H1 (cell line): ENCODE data around the gene KLRC3. TPM values are rescaled to one million over a fixed set of nuclear protein-coding genes. Genes with fewer than 3 reads are reported as not detected.
A peak's percentile ranks its signal among the peaks of the same experiment; 100 is the strongest.
"Not testable (repeated sequence)": the region's sequence is repeated elsewhere in the genome, so short reads cannot be mapped to it uniquely, and the experiment has no call there.

Source experiments
- CTCF ChIA-PET: fragments of 300-600 bp; sonication (Branson Sonifier 250); formaldehyde crosslinking; loops from one replicate; lab custom pipeline; 2021; ENCODE audit not compliant: partially characterized antibody; lab: Charles Lee
- POLR2A ChIA-PET: fragments of 300-600 bp; sonication (Branson Sonifier 250); formaldehyde crosslinking; loops from one replicate; lab custom pipeline; 2021; ENCODE audit warnings: inconsistent platforms; ENCODE audit not compliant: partially characterized antibody; lab: Charles Lee
- DNase-seq, 2 experiments: peaks; one replicate each; pipeline versions ENCODE4 v3.0.0 to v3.0.0-alpha.2; 2010 to 2022; ENCODE audit warnings: low spot score in 2 of 2, low read depth in 1 of 2, mixed read lengths in 1 of 2
- FAIRE-seq: peaks from 2 replicates; lab custom pipeline; 2011; peaks lifted over from hg19 to GRCh38; lab: Jason Lieb, UNC
- H2AFZ ChIP-seq: 2 replicates; pipeline ENCODE4 v1.8.1; 2012; ENCODE audit warnings: low read length, inconsistent platforms
- H2AK5ac ChIP-seq: 2 replicates; pipeline ENCODE4 v1.6.1; 2013; ENCODE audit warnings: low read depth, low read length
- H2BK120ac ChIP-seq: replicated peaks from 2 replicates; pipeline ENCODE3; 2013; ENCODE audit warnings: low read depth, low read length, inconsistent platforms
- H2BK12ac ChIP-seq: 2 replicates; pipeline ENCODE4 v1.6.1; 2013; ENCODE audit warnings: low read depth, low read length
- H2BK15ac ChIP-seq: 2 replicates; pipeline ENCODE4 v1.6.1; 2013; ENCODE audit warnings: low read length
- H2BK20ac ChIP-seq: 2 replicates; pipeline ENCODE4 v1.6.1; 2013; ENCODE audit warnings: low read length
- H2BK5ac ChIP-seq: 2 replicates; pipeline ENCODE4 v1.6.1; 2013; ENCODE audit warnings: low read depth, low read length
- H3K14ac ChIP-seq: 2 replicates; pipeline ENCODE4 v1.6.1; 2013; ENCODE audit warnings: inconsistent platforms; ENCODE audit not compliant: insufficient read length
- H3K18ac ChIP-seq: 2 replicates; pipeline ENCODE4 v1.6.1; 2013; ENCODE audit warnings: low read length; ENCODE audit errors: extremely low read depth
- H3K23ac ChIP-seq: 2 replicates; pipeline ENCODE4 v1.6.1; 2013; ENCODE audit warnings: inconsistent platforms; ENCODE audit not compliant: insufficient read length
- H3K23me2 ChIP-seq: 2 replicates; pipeline ENCODE4 v1.6.1; 2013; ENCODE audit warnings: low read depth, low read length
- H3K27ac ChIP-seq: 2 replicates; pipeline ENCODE4 v1.6.1; 2011; ENCODE audit warnings: low read depth, low read length, inconsistent platforms
- H3K27me3 ChIP-seq, 4 experiments: replicated peaks in 1 of 4; 1 replicate in 1 of 4; 2 replicates in 3 of 4; pipeline versions ENCODE4 v1.6.1 to v1.8.1; 2011 to 2013; ENCODE audit warnings: low read length in 3 of 4, mild to moderate bottlenecking in 3 of 4, inconsistent platforms in 2 of 4, mixed read lengths in 2 of 4, moderate library complexity in 1 of 4; ENCODE audit not compliant: control insufficient read depth in 3 of 4, insufficient read depth in 3 of 4; ENCODE audit errors: extremely low read depth in 1 of 4
- H3K36me3 ChIP-seq, 4 experiments: 2 replicates each; pipeline versions ENCODE4 v1.6.1 to v1.8.1; 2011 to 2013; ENCODE audit warnings: mild to moderate bottlenecking in 4 of 4, low read length in 3 of 4, moderate library complexity in 2 of 4, control low read depth in 1 of 4, inconsistent platforms in 1 of 4; ENCODE audit not compliant: insufficient read depth in 4 of 4, control insufficient read depth in 2 of 4
- H3K4ac ChIP-seq: replicated peaks from 2 replicates; pipeline ENCODE3; 2013; ENCODE audit warnings: low read length, low read depth, mixed read lengths, inconsistent platforms; ENCODE audit not compliant: insufficient read length
- H3K4me1 ChIP-seq, 4 experiments: replicated peaks in 1 of 4; 1 replicate in 1 of 4; 2 replicates in 3 of 4; pipeline versions ENCODE4 v1.6.1 to v1.8.1; 2011 to 2013; ENCODE audit warnings: low read length in 3 of 4, inconsistent platforms in 2 of 4, mixed read lengths in 1 of 4; ENCODE audit not compliant: insufficient read depth in 4 of 4, control insufficient read depth in 3 of 4
- H3K4me2 ChIP-seq, 2 experiments: 2 replicates each; pipeline versions ENCODE4 v1.6.1 to v1.8.1; 2011 to 2013; ENCODE audit warnings: low read depth in 2 of 2, low read length in 2 of 2, control low read depth in 1 of 2, inconsistent platforms in 1 of 2, mild to moderate bottlenecking in 1 of 2; ENCODE audit not compliant: insufficient read depth in 1 of 2
- H3K4me3 ChIP-seq, 4 experiments: fragments of 200-600, 300-600 bp in 1 of 4; sonication (generic), shearing (Covaris generic), sonication (Bioruptor Twin) in 1 of 4; 2 replicates each; pipeline versions ENCODE4 v1.5.1 to v1.8.1; 2011 to 2016; ENCODE audit warnings: low read length in 4 of 4, low read depth in 3 of 4, control low read depth in 2 of 4, inconsistent platforms in 2 of 4, mild to moderate bottlenecking in 2 of 4, mixed read lengths in 1 of 4, moderate library complexity in 1 of 4; ENCODE audit not compliant: insufficient read depth in 2 of 4; ENCODE audit errors: extremely low read depth in 1 of 4
- H3K56ac ChIP-seq: replicated peaks from 2 replicates; pipeline ENCODE3; 2013; ENCODE audit warnings: low read depth, mild to moderate bottlenecking, mixed read lengths, low read length, inconsistent platforms; ENCODE audit not compliant: insufficient read length
- H3K79me1 ChIP-seq: 2 replicates; pipeline ENCODE4 v1.6.1; 2013; ENCODE audit warnings: low read depth, low read length, control low read depth
- H3K79me2 ChIP-seq, 2 experiments: 2 replicates each; pipeline versions ENCODE4 v1.6.1 to v1.8.1; 2012 to 2013; ENCODE audit warnings: low read length in 2 of 2, mild to moderate bottlenecking in 2 of 2, inconsistent platforms in 1 of 2; ENCODE audit not compliant: insufficient read depth in 2 of 2, control insufficient read depth in 1 of 2
- H3K9ac ChIP-seq, 4 experiments: replicated peaks in 1 of 4; 1 replicate in 1 of 4; 2 replicates in 3 of 4; pipeline versions ENCODE4 v1.6.1 to v1.8.1; 2011 to 2013; ENCODE audit warnings: low read depth in 3 of 4, low read length in 3 of 4, control low read depth in 2 of 4, mild to moderate bottlenecking in 2 of 4, moderate library complexity in 2 of 4, inconsistent platforms in 1 of 4; ENCODE audit errors: extremely low read depth in 1 of 4
- H3K9me3 ChIP-seq, 2 experiments: 2 replicates each; pipeline versions ENCODE4 v1.6.1 to v1.8.1; 2012 to 2013; ENCODE audit warnings: mild to moderate bottlenecking in 2 of 2, moderate library complexity in 2 of 2, control low read depth in 1 of 2, inconsistent platforms in 1 of 2, low read depth in 1 of 2, low read length in 1 of 2, mixed read lengths in 1 of 2; ENCODE audit not compliant: insufficient read depth in 2 of 2
- H4K20me1 ChIP-seq, 2 experiments: replicated peaks in 1 of 2; 2 replicates each; pipeline versions ENCODE3 to v1.8.1; 2011 to 2013; ENCODE audit warnings: inconsistent platforms in 2 of 2, low read length in 2 of 2, mild to moderate bottlenecking in 1 of 2; ENCODE audit not compliant: insufficient read depth in 2 of 2, control insufficient read depth in 1 of 2
- H4K5ac ChIP-seq: 2 replicates; pipeline ENCODE4 v1.6.1; 2013; ENCODE audit warnings: low read length, low read depth, mixed read lengths, inconsistent platforms; ENCODE audit not compliant: insufficient read length
- H4K8ac ChIP-seq: 2 replicates; pipeline ENCODE4 v1.8.0; 2013; ENCODE audit warnings: mild to moderate bottlenecking, moderate library complexity, low read length, inconsistent platforms; ENCODE audit not compliant: insufficient read depth; ENCODE audit errors: extremely low read depth
- H4K91ac ChIP-seq: replicated peaks from 2 replicates; pipeline ENCODE3; 2013; ENCODE audit warnings: low read length, mixed read lengths, inconsistent platforms; ENCODE audit not compliant: insufficient read length
- WGBS, 2 experiments: shearing (Covaris generic) in 1 of 2; methylation state at CpG; one replicate each; pipeline versions ENCODE4 v1.1.6 to v1.1.7; 2013 to 2015; ENCODE audit warnings: low lambda C conversion rate in 2 of 2, mixed read lengths in 2 of 2, inconsistent platforms in 1 of 2, low coverage in 1 of 2, missing lambda C conversion rate in 1 of 2; ENCODE audit not compliant: insufficient replicate concordance in 2 of 2, insufficient coverage in 1 of 2, insufficient read length in 1 of 2; ENCODE audit errors: extremely low coverage in 1 of 2, missing lambda C conversion rate in 1 of 2; 5-methylcytosine and 5-hydroxymethylcytosine counted together
- polyA plus RNA-seq, 7 experiments: library from polyadenylated mRNA; depleted of rRNA in 3 of 7; stranded (reverse) in 5 of 7; unstranded in 2 of 7; fragments of >200 nt in 5 of 7; fragments of 200-250 nt in 2 of 7; gene quantifications; 1 replicate in 5 of 7; 2 replicates in 1 of 7; 4 replicates in 1 of 7; pipeline versions ENCODE4 v1.2.1 to v1.2.3, GENCODE V29; 2011 to 2013; ENCODE audit warnings: missing spikeins in 2 of 7, mixed read lengths in 2 of 7
- total RNA-seq: library from RNA; stranded (reverse); fragmentation: NEBNext Ultra II Directional; extraction: Animal tissue kit (Norgen Biotek cat#: 25700); gene quantifications from 2 replicates; pipeline ENCODE4 v1.2.1, GENCODE V29; 2021

Gene KLRC3
- total and polyA plus RNA-seq, 2 of the 8 experiments (the other 6 are each of a cell fraction or from before 2014, with no cell fraction given), result not detected

DNA sequence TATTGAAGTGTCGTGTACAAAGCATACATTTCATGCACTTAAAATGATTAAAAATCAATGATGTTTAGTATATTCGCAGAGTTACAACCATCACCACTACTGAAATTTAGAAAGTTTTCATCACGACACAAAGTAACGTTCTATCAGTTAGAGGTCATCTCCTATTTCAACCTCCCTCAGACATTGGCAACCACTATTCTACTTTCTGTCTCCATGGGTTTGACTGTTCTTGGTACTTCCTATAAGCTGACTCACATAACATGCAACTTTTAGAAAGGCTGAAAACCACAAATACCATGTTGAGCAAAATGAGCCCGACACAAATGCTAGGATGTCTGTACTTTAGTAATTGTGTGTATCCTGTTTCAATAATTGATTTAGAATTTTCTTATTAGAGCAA is 25.7 kb upstream of the KLRC3 start:
- H2BK15ac ChIP-seq, H4K91ac ChIP-seq, H4K5ac ChIP-seq, H3K18ac ChIP-seq, H2AK5ac ChIP-seq, H3K79me1 ChIP-seq, H3K4me3 ChIP-seq, H2BK120ac ChIP-seq, H3K27ac ChIP-seq, DNase-seq, H3K36me3 ChIP-seq, H4K8ac ChIP-seq, H3K14ac ChIP-seq, CTCF ChIA-PET, POLR2A ChIA-PET, H3K23ac ChIP-seq, H2BK5ac ChIP-seq, H2AFZ ChIP-seq, H4K20me1 ChIP-seq, H3K79me2 ChIP-seq, H3K4me1 ChIP-seq, H3K4ac ChIP-seq, H3K27me3 ChIP-seq, H3K56ac ChIP-seq, H3K23me2 ChIP-seq, H3K4me2 ChIP-seq, H2BK12ac ChIP-seq, H3K9me3 ChIP-seq, H2BK20ac ChIP-seq, H3K9ac ChIP-seq: not testable (repeated sequence)
- peak; percentile 68 for FAIRE-seq
- WGBS, 2 experiments, result 93% methylated on average over 5 of the region's 5 CpGs; no CpG with 5 or more reads in 1 of the 2 experiments

- not testable (repeated sequence) for DNase-seq, H3K4me1 ChIP-seq
Measured at GRCh38 chr12:10441144-10441543, 20.7 kb upstream of the KLRC3 start.

More at GRCh38 chr12:10441144-10441543, 20.7 kb upstream of the KLRC3 start:
- CTCF ChIA-PET, result interaction anchor here (0.6 kb wide), 1 partner anchor 357 kb away, joined by 3 read pairs; no protein-coding TSS in a partner anchor
- H3K4me2 ChIP-seq, H2BK5ac ChIP-seq, H3K18ac ChIP-seq, H4K20me1 ChIP-seq, H3K36me3 ChIP-seq, H3K79me1 ChIP-seq, H3K4me3 ChIP-seq, H3K27me3 ChIP-seq, H3K9ac ChIP-seq, H2BK120ac ChIP-seq, H2AFZ ChIP-seq, H4K8ac ChIP-seq, FAIRE-seq, H2BK15ac ChIP-seq, H3K27ac ChIP-seq, H4K91ac ChIP-seq, POLR2A ChIA-PET, H3K14ac ChIP-seq, H2BK12ac ChIP-seq, H3K79me2 ChIP-seq, H3K23me2 ChIP-seq, H2BK20ac ChIP-seq, H3K56ac ChIP-seq, H3K4ac ChIP-seq, H3K9me3 ChIP-seq, H2AK5ac ChIP-seq, H3K23ac ChIP-seq, H4K5ac ChIP-seq: not testable (repeated sequence)
- 93% methylated on average over 7 of the region's 8 CpGs; no CpG with 5 or more reads in 1 of the 2 experiments for WGBS, 2 experiments
